Stimulated activated CD4-positive, alpha-beta T cell treated with anti-CD3 and anti-CD28 coated beads, TNF-alpha, amount 100 ng/mL, for 48 hours (primary cell): ENCODE results near the gene PIK3C2B.
"Not testable (repeated sequence)": the region's sequence is repeated elsewhere in the genome, so short reads cannot be mapped to it uniquely, and the experiment has no call there.

ENCODE experiments used
- DNase-seq, 3 donors: peaks; one replicate each; pipeline ENCODE4 v3.0.0-alpha.2; 2020; ENCODE audit warnings: low read depth in 3 of 3

PIK3C2B gene

DNA sequence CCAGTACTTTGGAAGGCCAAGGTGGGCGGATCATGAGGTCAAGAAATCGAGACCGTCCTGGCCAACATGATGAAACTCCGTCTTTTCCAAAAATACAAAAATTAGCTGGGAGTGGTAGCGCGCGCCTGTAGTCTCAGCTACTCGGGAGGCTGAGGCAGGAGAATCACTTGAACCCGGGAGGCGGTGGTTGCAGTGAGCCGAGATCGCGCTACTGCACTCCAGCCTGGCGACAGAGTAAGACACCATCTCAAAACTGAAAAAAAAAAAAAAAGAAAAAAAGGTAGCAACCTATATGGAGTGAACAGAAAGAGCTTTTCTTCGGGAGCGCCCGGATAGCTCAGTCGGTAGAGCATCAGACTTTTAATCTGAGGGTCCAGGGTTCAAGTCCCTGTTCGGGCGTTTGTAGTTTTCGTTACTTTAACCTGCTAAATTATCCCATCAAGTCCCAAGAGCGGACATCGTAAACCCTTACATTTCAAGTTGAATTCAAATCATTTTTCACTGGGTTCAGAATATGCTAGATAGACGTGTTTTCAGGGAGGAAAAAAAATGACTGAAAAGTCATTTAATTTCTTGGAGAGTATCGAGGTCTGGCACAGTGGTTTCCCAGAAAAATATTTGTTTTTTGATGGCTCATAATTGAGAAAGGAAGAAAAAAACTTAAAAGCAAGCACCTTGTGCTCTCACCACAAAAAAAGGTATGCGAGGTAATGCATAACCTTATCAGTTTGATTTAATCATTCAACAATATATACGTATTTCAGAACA lies 11.8 kb upstream of the PIK3C2B start:
- peak in 2 of 3 donors; percentile 58 to 61 for DNase-seq

DNA sequence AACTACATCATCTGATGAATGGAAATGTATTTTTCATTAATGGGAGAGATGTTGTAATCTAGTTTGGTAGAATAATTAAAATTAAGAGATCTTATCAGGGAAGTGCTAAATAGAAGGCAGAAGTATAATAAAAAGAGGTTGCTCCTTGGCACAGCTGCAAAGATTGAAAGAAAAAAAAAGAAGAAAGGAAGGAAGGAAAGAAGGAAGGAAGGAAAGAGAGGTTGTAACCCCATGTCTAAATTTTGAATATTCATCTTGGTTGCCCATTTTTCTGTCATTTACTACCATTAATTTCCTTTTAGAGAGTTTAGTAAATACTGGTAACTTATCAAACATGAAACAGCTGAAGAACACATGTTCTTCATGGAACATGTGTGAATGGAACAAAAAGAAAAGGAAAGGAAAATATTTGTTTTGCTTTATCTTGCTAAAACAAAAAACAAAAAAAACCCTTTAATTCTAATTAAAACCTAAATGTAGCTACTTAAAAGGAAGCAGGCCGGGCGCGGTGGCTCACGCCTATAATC lies 11.1 kb upstream of the PIK3C2B start:
- DNase-seq, result no peak

DNA sequence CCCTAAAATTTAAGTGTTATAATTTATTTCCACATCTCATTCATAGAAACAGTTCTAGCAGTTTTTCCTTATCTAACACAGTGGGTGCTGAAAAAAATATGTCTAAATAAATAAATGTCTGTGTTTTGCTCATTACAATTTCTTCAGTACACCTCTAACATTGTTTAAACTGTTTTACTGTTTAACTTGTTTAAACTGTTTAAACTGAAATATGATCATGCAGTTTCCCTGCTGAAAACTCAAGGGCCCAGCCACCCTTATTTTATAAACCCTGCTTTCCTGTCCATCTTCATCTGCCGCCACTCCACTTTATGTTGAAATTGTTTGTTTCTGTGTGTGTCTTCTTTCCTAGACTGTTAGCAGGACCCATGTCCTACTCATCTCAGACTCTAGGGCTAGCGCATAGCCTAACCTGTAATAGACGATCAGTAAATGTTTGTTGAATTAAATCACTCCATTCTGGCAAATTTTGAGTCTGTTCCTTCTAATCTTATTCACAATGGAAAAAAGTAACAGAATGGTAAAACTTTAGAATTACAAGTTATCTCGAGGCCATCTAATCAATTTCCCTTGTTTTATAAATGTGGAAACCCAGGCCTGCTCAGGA lies 9.4 kb upstream of the PIK3C2B start:
- no peak for DNase-seq

DNA sequence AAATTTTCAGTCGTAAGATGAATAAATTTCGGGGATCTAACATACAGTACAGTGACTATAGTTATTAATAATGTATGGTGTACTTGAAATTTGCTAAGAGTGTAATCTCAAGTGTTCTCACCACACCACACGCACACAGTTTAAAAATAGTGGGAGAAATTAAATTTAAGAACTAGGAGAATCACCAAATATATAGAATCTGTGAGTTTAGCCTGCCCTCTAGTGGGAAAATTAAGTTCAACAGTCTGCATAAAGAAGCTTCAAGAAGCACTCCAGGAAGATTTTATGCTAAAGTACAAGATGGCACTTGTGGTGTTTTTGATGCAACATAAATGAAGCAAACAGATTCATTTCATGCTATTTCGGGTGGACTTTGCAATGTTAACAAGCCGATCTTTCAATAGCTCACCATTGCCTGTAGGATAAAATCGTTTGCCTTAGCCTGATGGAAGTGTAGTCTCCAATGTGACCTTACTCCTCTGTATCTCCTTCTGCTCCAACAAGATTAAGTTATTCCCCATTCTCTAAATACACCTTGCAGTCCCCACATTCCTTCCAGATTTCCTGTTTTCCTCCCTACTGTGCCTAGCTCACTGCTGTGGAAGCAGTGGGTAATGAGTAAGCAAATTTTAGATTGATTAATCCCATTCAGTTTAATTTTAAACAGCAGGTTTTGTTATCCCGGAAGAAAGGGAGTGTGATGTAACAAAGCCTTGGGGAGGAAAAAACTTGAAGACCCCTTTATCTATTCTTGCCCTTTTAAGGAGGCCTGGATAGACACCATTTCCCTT lies 8.7 kb upstream of the PIK3C2B start:
- no peak for DNase-seq

DNA sequence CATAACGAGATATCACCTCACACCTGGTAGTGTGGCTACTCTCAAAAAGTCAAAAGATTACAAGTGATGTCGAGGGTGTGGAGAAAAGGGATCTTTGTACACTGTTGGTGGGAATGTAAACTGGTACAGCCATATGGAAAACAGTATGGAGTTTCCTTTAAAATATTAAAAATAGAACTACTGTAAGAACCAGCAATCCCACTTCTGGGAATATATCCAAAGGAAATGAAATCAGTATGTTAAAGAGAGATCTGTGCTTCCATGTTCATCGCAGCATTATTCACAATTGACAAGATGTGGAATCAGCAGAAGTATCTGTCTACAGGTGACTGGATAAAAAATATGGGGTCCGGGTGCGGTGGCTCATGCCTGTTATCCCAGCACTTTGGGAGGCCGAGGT lies 7.6 kb upstream of the PIK3C2B start:
- no peak for DNase-seq

DNA sequence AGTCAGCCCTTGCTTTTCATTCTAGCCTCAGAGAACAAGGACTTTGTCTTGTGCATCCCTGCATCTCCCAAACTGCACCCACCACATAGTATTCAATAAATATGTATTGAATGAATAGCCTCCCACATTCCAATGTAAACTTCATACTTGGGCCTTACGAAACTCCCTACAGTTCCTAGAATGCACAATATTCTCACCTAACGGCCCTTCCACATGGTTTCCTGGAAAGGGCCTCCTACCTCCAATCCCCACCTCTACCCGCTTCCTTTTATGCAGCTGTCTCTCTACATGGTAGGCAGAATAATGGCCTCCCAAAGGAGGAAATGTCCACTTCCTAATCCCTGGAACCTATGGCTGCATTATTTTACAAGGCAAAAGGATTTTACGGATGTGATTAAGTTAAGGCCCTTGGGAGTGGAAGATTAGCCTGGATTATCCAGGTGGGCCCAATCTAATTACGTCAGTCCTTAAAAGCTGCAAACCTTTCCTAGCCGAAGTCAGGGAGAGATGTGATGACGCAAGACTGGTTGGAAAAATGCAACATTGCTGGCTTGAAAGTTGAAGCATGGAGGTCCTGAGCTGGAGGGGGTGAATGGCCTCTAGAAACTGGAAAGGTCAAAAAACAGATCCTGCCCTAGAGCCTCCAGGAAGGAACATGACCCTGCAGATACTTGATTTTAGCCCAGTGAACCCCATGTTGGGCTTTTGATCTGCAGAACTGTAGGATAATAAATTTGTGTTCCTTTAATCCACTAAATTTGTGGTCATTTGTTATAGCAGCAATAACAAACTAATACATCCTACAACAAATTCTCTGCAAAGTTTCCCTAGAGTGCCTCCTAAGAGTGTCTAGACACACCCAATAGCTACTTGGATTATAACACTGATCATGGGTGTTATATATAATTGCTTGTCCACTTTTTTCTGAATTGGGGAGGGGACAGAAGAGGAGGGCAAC lies 5.2 kb upstream of the PIK3C2B start:
- no peak for DNase-seq

DNA sequence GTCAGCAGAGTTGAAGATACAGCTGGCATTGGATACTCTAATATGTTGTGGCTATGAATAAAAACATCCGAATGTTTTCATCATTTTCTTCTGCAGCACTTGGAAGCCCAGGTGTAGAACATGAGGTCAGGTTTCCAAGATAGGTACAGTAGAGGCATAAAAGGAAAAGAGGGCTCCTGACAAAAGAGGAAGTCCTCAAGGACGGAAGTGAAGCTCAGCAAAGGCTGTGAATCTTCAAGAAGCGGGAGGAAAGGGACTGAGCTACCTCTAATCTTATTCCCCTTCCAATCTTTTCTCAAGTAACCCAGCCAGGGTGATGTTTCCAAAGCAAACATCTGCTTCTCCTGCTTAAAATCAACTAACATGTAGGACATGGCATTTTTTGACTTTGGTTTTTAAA lies 4.4 kb upstream of the PIK3C2B start:
- no peak for DNase-seq

DNA sequence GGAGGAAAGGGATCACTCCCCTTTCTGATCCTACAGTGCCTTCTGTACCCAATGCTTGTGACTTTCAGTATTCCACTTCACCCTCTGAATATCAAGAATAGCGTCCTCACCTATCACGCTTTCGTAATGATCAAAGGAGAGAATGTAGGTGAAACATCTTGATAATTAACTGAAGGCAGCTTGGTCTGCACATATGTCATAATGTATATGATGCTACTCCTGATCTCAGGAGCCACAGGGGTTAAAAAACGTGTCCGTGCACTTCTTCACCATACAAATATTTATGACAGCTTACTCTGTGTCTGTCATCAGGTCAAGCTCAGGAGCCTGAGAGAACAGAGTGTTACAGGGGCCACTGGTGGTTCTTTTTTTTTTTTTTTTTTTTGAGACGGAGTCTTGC lies 1.2 kb upstream of the PIK3C2B start:
- DNase-seq, result no peak

DNA sequence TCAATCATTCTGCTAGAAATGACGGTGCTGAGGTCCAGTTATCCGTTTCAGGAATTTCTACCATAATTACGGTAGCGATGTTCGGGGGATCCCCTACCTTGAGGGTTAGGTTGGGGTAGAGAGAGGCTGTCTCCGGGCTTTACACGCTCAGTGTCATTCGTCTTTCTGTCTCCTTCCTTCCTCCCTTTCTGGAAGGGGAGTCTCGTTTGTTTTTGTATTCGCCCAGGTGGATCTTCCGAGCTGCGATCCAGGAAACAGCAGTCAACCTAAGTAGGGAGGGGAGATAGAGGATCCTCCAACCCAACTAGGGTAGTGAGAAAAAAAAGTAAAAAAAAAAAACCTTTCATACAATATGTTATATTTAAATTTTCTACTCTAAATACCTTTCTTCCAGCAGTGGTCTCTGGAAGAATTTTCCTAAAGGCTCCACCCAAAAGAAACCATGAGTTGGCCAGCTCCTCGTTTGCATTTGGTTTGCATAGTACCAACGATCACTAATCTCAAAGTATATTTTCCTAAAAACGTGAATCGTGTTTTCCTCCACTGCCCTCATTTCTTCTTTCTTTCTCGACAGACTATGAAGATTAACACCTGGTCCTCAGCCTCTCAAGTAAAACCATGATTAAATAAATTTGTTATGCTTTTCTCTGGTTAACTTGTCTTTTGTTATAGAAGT lies 611 bp upstream of the PIK3C2B start:
- no peak for DNase-seq

DNA sequence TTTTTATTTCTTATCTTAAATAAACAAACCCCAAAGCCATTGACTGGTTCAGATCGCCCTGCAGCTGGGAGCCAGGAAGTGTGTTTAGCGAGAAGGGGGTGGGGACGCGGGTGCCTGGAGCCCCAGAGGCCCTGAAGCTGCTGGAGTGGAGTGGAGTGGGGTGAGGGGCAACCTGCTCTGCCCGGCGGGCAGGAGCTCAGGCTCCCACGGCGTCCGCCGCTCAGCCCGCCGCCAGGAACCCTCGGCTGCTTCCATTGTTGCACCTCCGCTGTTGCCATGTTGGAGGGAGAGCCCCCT lies 673 bp downstream of the PIK3C2B start:
- DNase-seq, result peak in 1 of 3 donors; percentile 38

DNA sequence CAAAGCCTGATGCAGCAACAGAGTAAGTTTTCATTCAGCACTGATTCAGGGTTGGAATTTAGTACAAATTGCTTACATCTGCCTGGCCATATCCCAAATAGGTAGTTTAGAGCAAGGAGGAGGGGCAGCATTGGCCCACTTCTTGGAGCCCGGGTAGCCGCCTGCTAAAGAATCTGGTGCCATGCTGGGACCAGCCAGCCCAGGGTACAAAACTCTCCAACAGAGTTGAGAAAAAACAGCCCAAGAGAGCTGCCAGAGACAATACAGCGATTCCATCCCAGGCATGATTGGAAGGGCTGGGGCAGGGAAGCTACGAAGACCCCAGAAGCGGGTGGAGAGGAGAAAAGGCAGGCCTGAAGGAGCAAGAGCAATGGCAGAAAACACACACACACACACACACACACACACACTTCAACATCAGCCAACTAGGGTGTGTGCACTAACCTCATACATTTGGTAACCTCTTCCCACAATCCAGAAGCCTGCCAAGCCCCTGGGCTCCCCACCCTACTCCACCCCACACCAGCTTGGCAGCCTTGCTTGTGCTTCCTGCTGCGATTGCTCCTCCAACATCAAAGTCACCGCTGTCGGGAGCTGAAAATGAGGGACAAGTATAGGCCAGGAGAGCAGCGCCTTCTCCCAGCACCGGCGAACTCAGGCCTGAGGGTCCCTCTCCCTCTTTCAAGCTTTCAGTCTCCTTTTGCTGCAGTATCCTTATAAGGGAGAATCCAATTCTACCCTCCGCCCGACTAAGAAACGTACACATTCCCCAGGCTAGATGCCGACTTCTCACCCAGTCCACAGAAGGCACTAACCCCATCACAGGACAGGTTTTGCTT lies 1.2 kb downstream of the PIK3C2B start:
- DNase-seq, result no peak

DNA sequence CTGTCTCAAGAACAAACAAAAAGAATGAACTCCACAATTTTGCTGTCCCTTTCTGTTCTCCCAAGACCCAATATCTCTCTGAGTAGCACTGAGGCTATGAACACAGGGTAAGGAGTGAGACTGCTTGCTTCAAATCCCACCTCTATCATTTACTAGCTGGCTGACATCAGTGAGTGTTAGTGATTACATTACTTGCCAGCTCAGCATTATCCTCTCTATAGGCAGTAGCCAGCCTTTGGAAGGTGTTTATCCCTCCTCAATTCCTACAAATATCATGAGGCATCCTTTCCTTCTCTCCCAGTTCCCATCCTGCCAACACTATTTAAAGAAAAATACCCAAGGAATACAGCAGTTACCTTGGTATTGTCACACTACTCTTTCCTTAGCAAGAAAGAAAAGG lies 3.0 kb downstream of the PIK3C2B start:
- no peak for DNase-seq

DNA sequence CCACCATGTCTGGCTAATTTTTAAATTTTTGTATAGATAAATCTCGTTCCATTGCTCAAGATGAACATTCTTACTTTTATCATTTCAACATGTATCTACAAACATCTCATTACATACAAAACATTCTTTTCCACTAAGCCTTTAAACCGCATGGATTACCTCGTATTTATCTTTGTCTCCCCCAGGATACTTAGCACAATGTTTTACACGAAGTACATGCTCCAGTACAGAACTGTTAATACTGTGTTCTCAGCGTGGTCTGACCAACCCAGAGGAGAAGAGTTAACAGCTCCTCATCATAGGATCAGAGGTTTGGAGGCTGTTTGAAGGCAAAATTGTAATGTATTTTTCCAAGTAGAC lies 7.4 kb downstream of the PIK3C2B start:
- DNase-seq, result no peak

DNA sequence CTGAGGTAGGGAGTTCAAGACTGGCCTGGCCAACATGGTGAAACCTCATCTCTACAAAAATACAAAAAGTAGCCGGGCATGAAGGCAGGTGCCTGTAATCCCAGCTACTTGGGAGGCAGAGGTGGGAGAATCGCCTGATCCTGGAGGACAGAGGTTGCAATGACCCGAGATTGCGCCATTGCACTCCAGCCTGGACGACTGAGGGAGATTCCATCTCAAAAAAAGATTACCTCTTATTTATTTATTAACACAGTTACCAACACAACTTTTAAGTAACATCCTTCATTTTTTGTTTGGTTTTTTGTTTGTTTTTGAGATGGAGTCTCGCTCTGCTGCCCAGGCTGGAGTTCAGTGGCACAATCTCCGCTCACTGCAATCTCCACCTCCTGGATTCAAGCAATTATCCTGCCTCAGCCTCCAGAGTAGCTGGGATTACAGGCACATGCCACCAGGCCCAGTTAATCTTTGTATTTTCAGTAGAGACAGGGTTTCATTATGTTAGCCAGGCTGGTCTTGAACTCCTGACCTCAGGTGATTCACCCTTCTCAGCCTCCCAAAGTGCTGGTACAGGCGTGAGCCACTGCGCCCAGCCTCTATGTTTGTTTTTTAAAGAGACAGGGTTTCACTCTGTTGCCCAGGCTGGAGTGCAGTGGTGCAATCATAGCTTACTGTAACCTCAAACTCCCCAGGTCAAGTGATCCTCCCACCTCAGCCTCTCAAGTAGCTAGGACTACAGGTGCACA lies 7.9 kb downstream of the PIK3C2B start:
- not testable (repeated sequence) for DNase-seq

DNA sequence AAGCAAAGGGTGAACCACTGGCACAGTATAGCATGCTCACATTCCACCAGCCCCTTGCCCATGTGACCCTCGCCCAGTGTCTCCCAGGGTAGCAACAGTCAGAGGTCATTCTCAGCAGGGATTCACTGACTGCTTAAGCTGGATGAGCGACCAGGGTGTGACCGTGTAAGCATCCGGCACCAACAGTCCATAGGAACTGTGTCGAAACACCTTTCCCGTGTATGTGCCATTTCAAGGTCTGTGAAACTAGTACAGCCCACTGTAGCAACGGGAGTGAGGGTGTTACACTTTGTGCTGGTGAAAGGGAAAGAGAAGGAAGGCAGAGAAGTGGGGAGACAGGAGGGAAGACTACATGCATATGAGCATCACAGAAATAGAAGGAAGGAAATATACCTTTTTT lies 10.8 kb downstream of the PIK3C2B start:
- DNase-seq, result no peak

DNA sequence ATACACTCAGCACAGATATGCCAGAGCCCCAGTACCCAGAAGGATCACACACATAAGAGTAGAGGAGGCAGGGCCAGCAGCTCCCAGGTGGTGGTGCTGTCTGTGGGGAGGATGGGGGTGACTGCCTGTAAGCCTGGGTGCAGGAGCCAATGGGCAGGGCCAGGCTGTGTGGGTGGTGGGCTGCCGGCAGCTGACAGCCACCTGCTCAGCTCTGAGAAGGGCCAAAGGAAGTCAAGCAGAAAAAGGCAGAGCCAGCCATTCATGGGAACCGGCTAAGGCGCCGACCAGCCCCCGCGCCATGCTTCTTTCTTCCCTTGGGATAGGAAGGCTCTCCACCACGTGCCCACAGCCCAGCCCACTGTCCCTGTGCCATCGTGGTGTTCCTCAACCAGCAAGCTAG lies 14.1 kb downstream of the PIK3C2B start:
- no peak for DNase-seq

DNA sequence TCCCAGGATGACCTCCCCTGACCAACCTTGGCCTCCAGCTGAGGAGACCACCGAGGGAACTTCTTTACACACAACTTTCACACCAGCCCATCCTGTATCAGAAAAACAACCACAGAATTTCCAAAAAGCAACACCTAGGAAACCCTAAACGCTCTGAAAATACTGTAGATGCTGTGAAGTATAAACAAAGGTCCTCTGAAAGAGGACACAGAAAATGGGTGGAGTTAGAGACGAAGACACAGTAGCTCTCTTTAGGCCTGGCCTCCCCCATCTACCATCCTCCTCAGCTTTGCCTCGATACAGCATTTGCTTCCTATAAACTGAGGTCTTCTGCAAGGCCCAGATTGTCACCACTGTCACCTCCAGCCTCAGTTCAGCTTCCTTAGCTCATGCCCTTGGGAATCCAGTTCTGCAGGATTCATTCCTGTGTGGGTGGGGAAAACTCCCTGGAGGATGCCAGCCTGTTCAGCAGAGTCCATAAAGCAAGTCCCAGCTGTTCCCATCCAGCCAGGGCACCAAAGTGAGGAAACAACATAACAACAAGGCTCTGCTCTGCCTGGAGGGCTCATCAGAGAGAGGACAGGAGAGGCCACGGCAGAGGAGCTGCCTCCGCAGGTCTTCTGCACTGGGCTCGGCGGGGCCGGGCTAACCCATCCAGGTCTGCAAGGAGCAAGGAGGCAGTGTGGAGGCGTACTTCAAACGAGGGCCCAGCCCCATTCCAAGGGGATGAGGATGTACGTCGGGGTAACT lies 15.0 kb downstream of the PIK3C2B start:
- DNase-seq, result no peak

DNA sequence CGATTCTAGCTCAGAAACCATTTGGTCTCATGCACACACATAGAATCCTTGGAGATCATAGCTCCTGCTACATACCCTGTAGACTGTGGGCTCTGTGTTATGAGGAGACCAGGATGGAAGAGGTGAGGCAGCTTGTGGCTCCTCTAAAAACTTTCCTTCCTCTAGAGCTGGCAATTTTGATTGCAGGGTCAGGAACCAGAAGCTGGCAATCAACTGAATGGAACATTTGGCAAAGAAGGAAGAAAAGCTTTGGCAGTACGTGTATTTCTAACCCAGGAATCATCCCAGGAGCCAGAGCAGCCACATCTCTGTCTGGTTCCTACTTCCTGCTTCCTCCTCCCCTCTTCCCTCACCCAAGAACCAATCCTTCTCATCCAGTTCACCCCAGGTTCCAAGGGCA lies 15.7 kb downstream of the PIK3C2B start:
- no peak for DNase-seq
